SK-N-SH (cell line): ENCODE measurements around the gene ZNF425. TPM values are rescaled to one million over a fixed set of nuclear protein-coding genes. Genes with fewer than 3 reads are reported as not detected.

Experiments
- CTCF ChIA-PET: fragments of 300-600, 350-600 bp; formaldehyde crosslinking; extraction: SDS; loops from one replicate; lab custom pipeline; 2021; lab: Yijun Ruan, JAX
- POLR2A ChIA-PET: fragments of 350-600 bp; sonication (Branson Sonifier 250); formaldehyde crosslinking; extraction: SDS; loops from one replicate; lab custom pipeline; 2020; ENCODE audit warnings: antibody characterized with exemption, inconsistent platforms; lab: Yijun Ruan, JAX
- DNase-seq: peaks from one replicate; pipeline ENCODE4 v3.0.0; 2012
- H2AFZ ChIP-seq: fragments of 200-600 bp; sonication (generic); 2 replicates; pipeline ENCODE4 v1.8.1; 2016; ENCODE audit warnings: antibody characterized with exemption, mild to moderate bottlenecking, low read depth
- H3F3A ChIP-seq: fragments of 200-600 bp; sonication (generic); replicated peaks from 2 replicates; pipeline ENCODE3; 2016; ENCODE audit warnings: antibody characterized with exemption, mild to moderate bottlenecking; ENCODE audit not compliant: insufficient read depth
- H3K27ac ChIP-seq, 2 experiments: fragments of 200-500 bp in 1 of 2; fragments of 200-600 bp in 1 of 2; sonication (Bioruptor generic) in 1 of 2; sonication (generic), shearing (Covaris generic) in 1 of 2; 2 replicates each; pipeline versions ENCODE4 v1.5.1 to v1.6.1; 2014 to 2016; ENCODE audit warnings: low read depth in 2 of 2, inconsistent platforms in 1 of 2, low read length in 1 of 2, mild to moderate bottlenecking in 1 of 2, mixed read lengths in 1 of 2
- H3K27me3 ChIP-seq: fragments of 200-600 bp; sonication (generic), shearing (Covaris generic); 2 replicates; pipeline ENCODE4 v1.6.1; 2016; ENCODE audit warnings: mixed run types; ENCODE audit not compliant: insufficient read depth
- H3K36me3 ChIP-seq, 2 experiments: fragments of 200-500 bp in 1 of 2; fragments of 200-600 bp in 1 of 2; sonication (Bioruptor generic) in 1 of 2; sonication (generic) in 1 of 2; replicated peaks in 1 of 2; 2 replicates each; pipeline versions ENCODE3 to v1.5.1; 2014 to 2016; ENCODE audit warnings: low read length in 1 of 2, mild to moderate bottlenecking in 1 of 2; ENCODE audit not compliant: insufficient read depth in 2 of 2, control insufficient read depth in 1 of 2
- H3K4me1 ChIP-seq, 2 experiments: fragments of 200-500 bp in 1 of 2; fragments of 200-600 bp in 1 of 2; sonication (Bioruptor generic) in 1 of 2; sonication (generic), shearing (Covaris generic) in 1 of 2; 2 replicates each; pipeline versions ENCODE4 v1.5.1 to v1.6.1; 2014 to 2016; ENCODE audit warnings: low read depth in 1 of 2, low read length in 1 of 2, mixed run types in 1 of 2; ENCODE audit not compliant: insufficient read depth in 2 of 2, control insufficient read depth in 1 of 2
- H3K4me2 ChIP-seq: fragments of 200-600 bp; sonication (generic), shearing (Covaris generic); 2 replicates; pipeline ENCODE4 v1.6.1; 2017; ENCODE audit warnings: mixed run types
- H3K4me3 ChIP-seq, 2 experiments: fragments of 200-500 bp in 1 of 2; fragments of 200-600 bp in 1 of 2; sonication (Bioruptor generic) in 1 of 2; sonication (generic), shearing (Covaris generic) in 1 of 2; 2 replicates each; pipeline versions ENCODE4 v1.5.1 to v1.8.1; 2014 to 2016; ENCODE audit warnings: low read depth in 2 of 2, inconsistent platforms in 1 of 2, low read length in 1 of 2, mild to moderate bottlenecking in 1 of 2, mixed read lengths in 1 of 2, moderate library complexity in 1 of 2
- H3K79me2 ChIP-seq: fragments of 200-600 bp; sonication (generic); 2 replicates; pipeline ENCODE4 v1.8.1; 2017; ENCODE audit warnings: mild to moderate bottlenecking; ENCODE audit not compliant: insufficient read depth
- H3K9ac ChIP-seq: fragments of 200-600 bp; sonication (generic); 2 replicates; pipeline ENCODE4 v1.6.1; 2017; ENCODE audit warnings: mixed run types
- H3K9me2 ChIP-seq: fragments of 200-600 bp; sonication (generic); 2 replicates; pipeline ENCODE4 v1.6.1; 2017; ENCODE audit warnings: mixed run types
- H3K9me3 ChIP-seq: fragments of 200-600 bp; sonication (generic); 2 replicates; pipeline ENCODE4 v1.6.1; 2017; ENCODE audit warnings: mixed run types, mild to moderate bottlenecking, moderate library complexity
- H4K20me1 ChIP-seq: fragments of 200-600 bp; sonication (generic); 2 replicates; pipeline ENCODE4 v1.6.1; 2017; ENCODE audit warnings: mild to moderate bottlenecking, mixed run types; ENCODE audit not compliant: insufficient read depth
- CTCF ChIP-seq: fragments of 200-600 bp; sonication (generic); IDR thresholded peaks from 2 replicates; pipeline ENCODE4 v1.6.1; 2017; ENCODE audit warnings: antibody characterized with exemption, mild to moderate bottlenecking, moderate library complexity
- ELF1 ChIP-seq: IDR thresholded peaks from 2 replicates; pipeline ENCODE4 v1.4.0; 2012
- EP300 ChIP-seq, 2 experiments: IDR thresholded peaks; 2 replicates each; pipeline versions ENCODE4 v1.4.0 to v1.6.1; 2012; ENCODE audit warnings: borderline replicate concordance in 1 of 2, low read depth in 1 of 2, low read length in 1 of 2
- FOSL2 ChIP-seq: IDR thresholded peaks from 2 replicates; pipeline ENCODE4 v1.4.0; 2012; ENCODE audit warnings: low read depth, mild to moderate bottlenecking, moderate library complexity, borderline replicate concordance
- GABPA ChIP-seq: IDR thresholded peaks from 2 replicates; pipeline ENCODE4 v1.4.0; 2012; ENCODE audit warnings: low read depth, mild to moderate bottlenecking
- GATA2 ChIP-seq: sonication (generic); formaldehyde crosslinking; IDR thresholded peaks from 2 replicates; pipeline ENCODE4 v1.5.0; 2020; ENCODE audit warnings: mild to moderate bottlenecking, missing genetic modification reagents
- IRF3 ChIP-seq: fragments of 150-350 bp; IDR thresholded peaks from 2 replicates; pipeline ENCODE4 v1.6.1; 2016; ENCODE audit warnings: mild to moderate bottlenecking, low read depth, low read length
- MAX ChIP-seq: IDR thresholded peaks from 2 replicates; pipeline ENCODE4 v1.4.0; 2012; ENCODE audit warnings: low read depth
- NRF1 ChIP-seq: IDR thresholded peaks from 2 replicates; pipeline ENCODE4 v1.6.1; 2012; ENCODE audit warnings: low read depth, mild to moderate bottlenecking, low read length
- POLR2AphosphoS5 ChIP-seq: IDR thresholded peaks from 2 replicates; pipeline ENCODE4 v1.6.1; 2012; ENCODE audit warnings: low read depth, low read length
- REST ChIP-seq: IDR thresholded peaks from 2 replicates; pipeline ENCODE4 v1.6.1; 2012; ENCODE audit warnings: mild to moderate bottlenecking, low read depth, low read length, moderate library complexity
- RXRA ChIP-seq: IDR thresholded peaks from 2 replicates; pipeline ENCODE4 v1.4.0; 2012; ENCODE audit warnings: low read depth, mild to moderate bottlenecking, borderline replicate concordance
- SIN3A ChIP-seq: IDR thresholded peaks from 2 replicates; pipeline ENCODE4 v1.6.1; 2012; ENCODE audit warnings: low read depth, mild to moderate bottlenecking, low read length, moderate library complexity, borderline replicate concordance
- SMC3 ChIP-seq: IDR thresholded peaks from 2 replicates; pipeline ENCODE4 v1.6.1; 2012; ENCODE audit warnings: low read depth, low read length, improper control_type of control experiment
- TAF1 ChIP-seq: IDR thresholded peaks from 2 replicates; pipeline ENCODE4 v1.6.1; 2012; ENCODE audit warnings: low read depth, mild to moderate bottlenecking, low read length, moderate library complexity, borderline replicate concordance
- TCF12 ChIP-seq: IDR thresholded peaks from 2 replicates; pipeline ENCODE4 v1.4.0; 2012
- USF2 ChIP-seq: fragments of 150-350 bp; IDR thresholded peaks from 2 replicates; pipeline ENCODE4 v1.6.1; 2017; ENCODE audit warnings: antibody characterized with exemption, low read length, low read depth, borderline replicate concordance
- WGBS: methylation state at CpG from one replicate; pipeline ENCODE4 v1.1.6; 2017; ENCODE audit warnings: low lambda C conversion rate; 5-methylcytosine and 5-hydroxymethylcytosine counted together
- polyA plus RNA-seq, 3 experiments: library from polyadenylated mRNA; depleted of rRNA; stranded (reverse); fragments of >200 nt; gene quantifications; 2 replicates each; pipeline ENCODE4 v1.2.3, GENCODE V29; 2012

ZNF425 gene
- polyA plus RNA-seq, 1 of the 3 experiments (the other 2 are of a cell fraction), result 1.4 TPM

GRCh38 chr7:149109969-149110368, 16.2 kb downstream of the ZNF425 start:
- TF ChIP-seq CTCF, result no peak
- TF ChIP-seq REST, result no peak
- TF ChIP-seq ELF1, result no peak
- TF ChIP-seq GATA2 (CRISPR knock-in tag), result no peak
- no peak for TF ChIP-seq POLR2AphosphoS5
- TF ChIP-seq GABPA, result no peak
- TF ChIP-seq RXRA, result no peak
- no peak for TF ChIP-seq TAF1
- TF ChIP-seq IRF3, result no peak
- TF ChIP-seq FOSL2, result no peak
- no peak for TF ChIP-seq NRF1
- no peak for TF ChIP-seq SMC3
- no peak for TF ChIP-seq TCF12
- TF ChIP-seq SIN3A, result no peak
- no peak for TF ChIP-seq USF2
- TF ChIP-seq MAX, result no peak
- TF ChIP-seq EP300 (IDR thresholded peaks at IDR 0.05; ENCODE audit: borderline replicate concordance in 1 of 2, low read depth in 1 of 2, low read length in 1 of 2), result no peak
- Histone ChIP-seq H3K9me2 (no peaks in the 10 kb centered on the region), H3K27ac (no peak overlapping the region), H3K4me3 (no peak overlapping the region), H3K4me1 (no peaks in the 10 kb centered on the region), H3K27me3 (no peaks in the 10 kb centered on the region), H3K36me3 (no peaks in the 10 kb centered on the region), H4K20me1 (no peaks in the 10 kb centered on the region), H3F3A (no peaks in the 10 kb centered on the region), H3K79me2 (no peaks in the 10 kb centered on the region), H3K4me2 (no peak overlapping the region), H3K9ac (no peak overlapping the region), H3K9me3 (no peaks in the 10 kb centered on the region), H2AFZ (no peak overlapping the region)
- ChIA-PET POLR2A (no interaction called here), CTCF (no interaction called here)
- DNase-seq, result no peak
- WGBS, result 93% methylated on average over 12 of the region's 12 CpGs
